GM21619 (cell line): ENCODE data around the gene ZNF385A.

Experiments used
- ATAC-seq: cut with Tn5 transposase; IDR thresholded peaks from one replicate; pipeline ENCODE4 v1.9.1; 2021; ENCODE audit not compliant: unreplicated experiment

The ZNF385A gene

GRCh38 chr12:54416687-54417603, 32.4 kb upstream of the ZNF385A start:
- no peak for ATAC-seq

GRCh38 chr12:54415221-54415929, 30.8 kb upstream of the ZNF385A start:
- ATAC-seq: no peak

- no peak for ATAC-seq
Observed at GRCh38 chr12:54413284-54414190, 29.0 kb upstream of the ZNF385A start.

GRCh38 chr12:54412786-54413185, 28.3 kb upstream of the ZNF385A start:
- no peak for ATAC-seq

- no peak for ATAC-seq
Observed at GRCh38 chr12:54412348-54412747, 27.8 kb upstream of the ZNF385A start.

- ATAC-seq: no peak
Observed at GRCh38 chr12:54411391-54412241, 27.1 kb upstream of the ZNF385A start.

GRCh38 chr12:54409267-54409666, 24.7 kb upstream of the ZNF385A start:
- ATAC-seq: no peak

- no peak for ATAC-seq
Observed at GRCh38 chr12:54407183-54407905, 22.8 kb upstream of the ZNF385A start.

- ATAC-seq: no peak
Observed at GRCh38 chr12:54405573-54405972, 21.0 kb upstream of the ZNF385A start.

GRCh38 chr12:54405106-54405505, 20.6 kb upstream of the ZNF385A start:
- no peak for ATAC-seq

GRCh38 chr12:54404061-54405004, 19.8 kb upstream of the ZNF385A start:
- no peak for ATAC-seq

- ATAC-seq: no peak
Observed at GRCh38 chr12:54401119-54401518, 16.6 kb upstream of the ZNF385A start.

GRCh38 chr12:54398995-54399793, 14.7 kb upstream of the ZNF385A start:
- ATAC-seq: peak; percentile 86

GRCh38 chr12:54398218-54398617, 13.7 kb upstream of the ZNF385A start:
- no peak for ATAC-seq

GRCh38 chr12:54397157-54397556, 12.6 kb upstream of the ZNF385A start:
- ATAC-seq: no peak

- ATAC-seq: no peak
Observed at GRCh38 chr12:54395545-54395944, 11.0 kb upstream of the ZNF385A start.

GRCh38 chr12:54394986-54395385, 10.5 kb upstream of the ZNF385A start:
- ATAC-seq: no peak

GRCh38 chr12:54394281-54394719, 9.8 kb upstream of the ZNF385A start:
- ATAC-seq: no peak
